CD4-positive, alpha-beta T cell treated with Interferon gamma for 1 hour (primary cell): Measurements from ENCODE around the gene CCDC169.
"Not testable (repeated sequence)": the region's sequence is repeated elsewhere in the genome, so short reads cannot be mapped to it uniquely, and the experiment has no call there.

Experiments
- DNase-seq: peaks from one replicate; pipeline ENCODE4 v3.0.0-alpha.2; 2020

CCDC169 gene

GRCh38 chr13:36297366-36298338, at the start of gene CCDC169:
Gene CCDC169 (minus strand): TSS chr13:36297814. CDS start chr13:36297719, 95 bp downstream.
- DNase-seq = peak; percentile 72

DNA sequence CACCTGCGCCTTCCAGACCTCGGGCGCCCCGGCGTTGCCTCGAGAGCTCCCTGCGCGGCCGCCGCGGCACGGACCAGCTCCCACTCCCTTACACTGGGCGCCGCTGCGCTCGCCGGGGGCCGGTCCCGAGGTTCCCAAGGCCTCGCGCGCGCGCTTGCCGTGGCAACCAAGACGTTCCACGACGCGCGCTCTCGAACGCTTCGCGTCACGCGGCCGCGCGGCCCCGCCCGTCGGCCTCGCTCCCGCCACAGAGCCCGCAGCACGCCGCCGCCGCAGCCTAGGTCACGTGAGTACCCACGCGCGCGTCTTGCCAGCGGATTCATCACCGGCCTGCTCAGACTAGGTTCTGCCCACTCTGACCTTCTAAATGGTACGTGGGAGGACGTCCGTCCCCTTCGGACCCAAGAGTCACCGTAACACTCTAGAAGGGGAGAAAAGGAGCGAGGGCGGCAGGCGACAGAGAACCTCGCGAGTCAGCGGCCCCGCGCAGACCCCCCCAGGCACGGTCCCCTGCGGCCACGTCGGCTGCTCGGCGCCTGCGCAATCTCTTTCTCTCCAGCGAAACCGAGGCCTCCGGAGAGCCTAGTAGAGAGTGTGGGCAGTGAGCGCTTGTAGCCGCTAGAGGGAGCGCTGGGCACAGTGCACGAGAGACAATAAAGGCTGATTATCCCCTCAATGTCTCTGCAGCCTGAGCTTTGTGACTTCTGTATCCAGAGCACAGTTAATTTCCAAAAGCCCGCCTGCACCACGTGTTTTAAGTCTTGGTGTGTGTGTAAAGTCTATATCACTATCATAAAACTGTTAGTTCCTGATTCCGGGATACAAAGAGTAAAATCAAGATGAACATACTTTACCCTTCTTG, 48.8 kb upstream of the CCDC169 start, which contains the start of gene SPART:
Gene SPART (minus strand): TSS at position 173 of the 862 bp plus-strand sequence. CDS start 10,564 bp downstream, outside the sequence.
- peak; percentile 89 for DNase-seq

- DNase-seq = peak; percentile 42
Observed at GRCh38 chr13:36345438-36346221, 48.0 kb upstream of the CCDC169 start.

GRCh38 chr13:36344886-36345437, 47.3 kb upstream of the CCDC169 start:
- DNase-seq = no peak

DNA sequence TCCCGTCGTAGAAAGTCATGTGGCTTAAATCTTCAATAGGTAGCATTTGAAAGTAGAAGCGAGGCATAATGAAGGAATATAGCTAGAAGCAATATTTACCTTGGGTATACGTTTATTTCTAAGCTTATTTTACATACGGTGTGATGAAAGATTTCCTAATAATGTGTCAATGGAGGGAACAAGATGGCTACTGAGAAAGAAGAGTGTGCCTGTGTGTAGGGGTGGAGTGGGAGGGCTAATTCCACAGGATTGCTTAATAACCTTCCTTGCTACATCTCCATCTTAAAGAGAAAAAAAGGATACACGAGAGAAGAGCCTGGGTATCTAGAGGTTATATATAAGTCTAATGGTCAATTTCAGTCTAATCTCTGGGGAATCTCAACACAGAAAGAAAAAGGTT, 46.6 kb upstream of the CCDC169 start:
- no peak for DNase-seq

GRCh38 chr13:36343766-36344165, 46.2 kb upstream of the CCDC169 start:
- no peak for DNase-seq

DNA sequence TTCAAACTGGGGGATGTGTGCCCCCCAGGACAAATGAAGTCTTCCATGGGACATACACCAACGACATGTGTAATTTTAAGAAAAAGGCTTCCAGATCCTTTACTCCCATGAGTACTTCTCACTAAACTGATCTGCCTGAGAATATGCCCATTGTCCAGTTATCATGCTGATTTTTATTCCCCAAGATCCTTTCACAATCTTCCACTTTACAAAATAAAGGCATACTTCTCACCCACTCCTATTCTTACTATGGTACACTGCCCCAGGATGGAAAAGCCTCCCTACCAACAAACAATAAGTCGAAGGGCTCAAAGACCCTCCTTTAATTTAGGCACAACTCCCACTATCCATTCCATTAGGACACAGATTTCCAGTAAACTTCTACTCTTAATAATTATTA, 45.1 kb upstream of the CCDC169 start:
- DNase-seq = no peak

DNA sequence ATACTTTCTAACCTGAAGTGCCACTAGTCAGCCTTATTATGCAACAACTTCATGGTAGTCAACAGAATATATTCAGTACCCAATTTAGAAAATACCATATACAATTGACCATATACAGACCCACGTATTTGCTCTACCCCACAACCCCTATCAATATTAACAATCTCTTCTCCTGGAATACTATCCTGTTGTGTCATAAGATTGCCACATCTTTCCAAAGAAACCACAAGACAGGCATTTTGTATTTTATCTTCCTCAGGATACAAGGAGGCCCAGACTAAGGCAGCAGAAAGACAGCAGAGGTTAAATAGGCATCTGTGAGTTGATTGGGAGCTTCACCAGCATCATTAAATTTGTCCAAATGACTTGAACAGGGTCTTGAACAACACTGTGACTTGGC, 44.1 kb upstream of the CCDC169 start:
- DNase-seq = no peak

GRCh38 chr13:36339600-36340155, 42.1 kb upstream of the CCDC169 start:
- no peak for DNase-seq

GRCh38 chr13:36337938-36338641, 40.5 kb upstream of the CCDC169 start:
- DNase-seq = no peak

DNA sequence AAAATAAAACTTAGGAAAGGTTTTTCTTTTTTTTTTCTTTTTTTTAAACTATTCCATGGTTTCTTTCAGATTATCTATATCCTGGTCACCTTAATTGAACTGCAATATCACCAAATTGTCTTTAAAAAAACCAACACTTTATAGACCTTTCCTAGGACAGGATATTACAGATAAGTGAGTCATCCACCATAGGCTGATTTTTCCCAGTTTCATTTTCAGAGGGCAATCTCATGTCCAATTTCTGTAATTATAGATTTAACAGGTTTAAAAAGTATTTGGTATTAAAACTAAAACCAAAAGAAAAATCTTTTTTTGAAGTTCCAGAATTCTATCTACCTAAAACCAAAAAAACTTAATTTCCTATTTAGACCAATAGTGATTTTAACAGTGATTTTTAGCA, 35.4 kb upstream of the CCDC169 start:
- DNase-seq = no peak

- DNase-seq = not testable (repeated sequence)
Observed at GRCh38 chr13:36332255-36332654, 34.6 kb upstream of the CCDC169 start.

DNA sequence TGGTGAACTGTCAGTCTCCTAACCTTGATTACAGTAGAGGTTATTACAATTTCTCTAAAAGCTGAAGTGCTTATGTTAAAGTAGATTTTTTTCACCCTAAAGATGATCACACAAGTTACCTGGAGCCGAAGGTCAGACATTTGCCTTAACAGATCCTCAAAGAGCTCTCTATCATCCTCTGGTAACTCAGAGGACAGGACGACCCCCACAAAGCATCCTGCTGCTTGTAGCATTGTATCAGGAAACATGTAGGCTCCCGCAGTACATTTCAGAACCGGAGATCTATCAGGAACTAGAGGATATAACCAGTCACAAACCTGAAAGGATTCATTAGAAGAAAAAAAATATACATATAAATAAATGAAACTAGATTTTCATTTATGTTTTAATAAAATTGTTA, 33.7 kb upstream of the CCDC169 start:
- DNase-seq = no peak

DNA sequence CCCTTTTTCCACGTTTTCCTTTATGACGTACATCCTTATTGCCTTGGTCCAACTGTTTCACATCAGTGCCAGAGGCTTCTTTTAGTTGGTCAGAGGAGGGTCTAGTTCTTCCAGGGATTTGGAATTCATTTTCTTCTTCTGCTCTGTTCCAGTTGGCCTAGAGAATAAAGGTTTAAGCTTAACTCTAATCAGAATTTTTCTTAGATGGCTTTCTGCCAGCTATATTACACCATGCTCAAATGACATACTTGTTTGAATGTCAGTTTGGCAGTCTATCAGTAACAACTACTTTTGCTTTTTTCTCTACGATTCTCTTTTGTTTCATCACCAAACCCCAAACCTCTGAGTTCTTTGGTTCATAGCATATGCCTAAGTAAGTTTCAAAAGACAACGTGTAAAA, 31.7 kb upstream of the CCDC169 start:
- DNase-seq = no peak

GRCh38 chr13:36328821-36329220, 31.2 kb upstream of the CCDC169 start:
- no peak for DNase-seq

- no peak for DNase-seq
Observed at GRCh38 chr13:36325912-36326311, 28.3 kb upstream of the CCDC169 start.

- not testable (repeated sequence) for DNase-seq
Observed at GRCh38 chr13:36324881-36325280, 27.3 kb upstream of the CCDC169 start.

- DNase-seq = no peak
Observed at GRCh38 chr13:36323951-36324566, 26.4 kb upstream of the CCDC169 start.

DNA sequence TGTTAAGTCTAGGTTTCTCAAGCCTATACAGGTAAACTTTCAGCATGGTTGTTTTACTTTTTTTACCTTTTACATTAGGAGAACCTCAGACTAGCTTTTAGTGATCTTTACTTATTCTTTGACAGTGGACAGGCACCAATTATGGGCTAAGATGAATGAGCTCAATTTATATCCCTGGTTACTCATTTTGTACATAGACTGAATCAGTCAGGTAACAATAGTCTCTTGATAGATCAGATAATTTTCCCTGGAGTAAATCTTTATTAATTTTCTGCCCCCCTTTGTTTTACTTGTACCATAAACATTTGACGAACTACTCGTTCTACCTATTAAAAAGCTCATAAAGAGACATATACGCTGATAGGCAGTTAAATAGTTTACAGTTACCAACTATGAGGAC, 25.8 kb upstream of the CCDC169 start:
- DNase-seq = no peak

DNA sequence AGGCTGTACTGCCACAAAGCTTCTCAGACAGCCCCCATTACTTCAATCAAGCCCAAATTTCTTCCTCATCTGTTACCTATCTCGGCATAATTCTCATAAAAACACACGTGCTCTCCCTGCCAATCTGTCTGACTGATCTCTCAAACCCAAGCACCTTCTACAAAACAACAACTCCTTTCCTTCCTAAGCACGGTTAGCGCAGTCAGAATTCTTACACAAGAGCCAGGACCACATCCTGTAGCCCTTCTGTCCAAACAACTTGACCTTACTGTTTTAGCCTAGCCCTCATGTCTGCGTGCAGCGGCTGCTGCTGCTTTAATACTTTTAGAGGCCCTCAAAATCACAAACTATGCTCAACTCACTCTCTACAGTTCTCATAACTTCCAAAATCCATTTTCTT, 22.2 kb upstream of the CCDC169 start:
- not testable (repeated sequence) for DNase-seq
